IPS DF 19.7 (cell line): ENCODE measurements around the gene PKIG.
"Not testable (repeated sequence)": the region's sequence is repeated elsewhere in the genome, so short reads cannot be mapped to it uniquely, and the experiment has no call there.

Experiments used
- DNase-seq: peaks from one replicate; pipeline ENCODE4 v3.0.0-alpha.2; 2013; ENCODE audit warnings: low read depth, low spot score

Gene PKIG

GRCh38 chr20:44572551-44573500 is 9.6 kb upstream of the PKIG start:
- DNase-seq, result no peak

GRCh38 chr20:44573501-44573869 is 8.9 kb upstream of the PKIG start:
- no peak for DNase-seq

GRCh38 chr20:44574372-44574771 is 8.0 kb upstream of the PKIG start:
- DNase-seq, result no peak

GRCh38 chr20:44576297-44576696 is 6.1 kb upstream of the PKIG start:
- DNase-seq, result no peak

- no peak for DNase-seq
Observed at GRCh38 chr20:44579313-44580081, 2.9 kb upstream of the PKIG start.

GRCh38 chr20:44580581-44581268 is 1.7 kb upstream of the PKIG start:
- no peak for DNase-seq

- DNase-seq, result no peak
Observed at GRCh38 chr20:44581515-44581914, 864 bp upstream of the PKIG start.

- DNase-seq, result no peak
Observed at GRCh38 chr20:44583157-44583556, 778 bp downstream of the PKIG start.

GRCh38 chr20:44584162-44584561 is 1.8 kb downstream of the PKIG start:
- no peak for DNase-seq

GRCh38 chr20:44585057-44585963 is 2.9 kb downstream of the PKIG start:
- DNase-seq, result no peak

- no peak for DNase-seq
Observed at GRCh38 chr20:44586289-44586911, 4.0 kb downstream of the PKIG start.

GRCh38 chr20:44587035-44587980 is 4.9 kb downstream of the PKIG start:
- no peak for DNase-seq

GRCh38 chr20:44588321-44588720 is 5.9 kb downstream of the PKIG start:
- not testable (repeated sequence) for DNase-seq

- DNase-seq, result no peak
Observed at GRCh38 chr20:44589537-44589936, 7.2 kb downstream of the PKIG start.

GRCh38 chr20:44590980-44591778 is 8.8 kb downstream of the PKIG start:
- no peak for DNase-seq

- no peak for DNase-seq
Observed at GRCh38 chr20:44592366-44592765, 10.0 kb downstream of the PKIG start.

GRCh38 chr20:44593751-44594150 is 11.4 kb downstream of the PKIG start:
- no peak for DNase-seq

- no peak for DNase-seq
Observed at GRCh38 chr20:44594730-44595129, 12.4 kb downstream of the PKIG start.

- no peak for DNase-seq
Observed at GRCh38 chr20:44596010-44596409, 13.6 kb downstream of the PKIG start.
